ENCODE data around the gene ZNF787. TPM values are rescaled to one million over a fixed set of nuclear protein-coding genes. Genes with fewer than 3 reads are reported as not detected.

The ZNF787 gene
- total and polyA plus RNA-seq, 2 of the 13 experiments (the other 11 are each of a cell fraction or from before 2014, with no cell fraction given) = 15.1 to 42.8 TPM

DNA sequence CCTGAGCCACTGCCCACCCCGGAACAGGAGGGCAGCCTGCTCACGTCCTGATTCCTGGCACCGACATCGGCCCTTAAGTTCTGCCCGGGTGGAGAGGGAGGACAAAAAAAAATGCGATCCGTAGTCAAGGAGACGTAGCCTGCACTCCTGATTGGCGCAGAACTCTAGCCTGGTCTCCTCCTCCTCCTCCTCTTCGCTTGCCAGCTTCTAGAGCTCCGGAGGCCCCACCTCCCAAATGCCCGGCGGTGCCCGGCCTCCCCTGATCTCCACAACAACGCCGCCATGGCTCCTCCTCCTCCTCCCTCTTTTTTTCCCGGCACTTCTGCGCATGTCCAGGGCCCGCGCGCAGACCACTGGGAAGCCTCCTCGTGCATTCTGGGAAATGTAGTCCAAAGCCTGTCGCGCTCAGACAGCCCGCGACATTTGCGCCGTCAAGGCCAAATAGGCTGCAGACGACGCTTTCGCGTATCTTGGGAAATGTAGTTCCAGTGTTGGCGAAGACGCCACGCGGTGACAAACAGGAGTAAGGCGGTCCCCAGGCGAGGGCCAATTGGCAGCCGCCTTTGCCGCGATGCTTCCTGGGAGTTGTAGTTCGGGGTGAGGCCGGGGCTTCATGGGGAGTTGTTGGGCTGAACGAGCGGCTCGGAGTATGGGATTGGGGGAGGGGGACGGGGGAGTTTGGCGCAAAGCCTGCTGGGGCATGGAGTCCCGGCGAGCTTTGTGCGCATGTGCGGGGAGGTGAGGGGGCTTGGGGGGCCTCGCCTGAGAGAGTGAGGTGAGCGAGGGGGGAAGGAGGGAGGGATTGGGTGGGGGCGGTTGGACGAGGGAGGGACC is 19.7 kb upstream of the ZNF787 start, which contains the start of gene ZNF444 (continued):
- TF ChIP-seq, protein P1, sequence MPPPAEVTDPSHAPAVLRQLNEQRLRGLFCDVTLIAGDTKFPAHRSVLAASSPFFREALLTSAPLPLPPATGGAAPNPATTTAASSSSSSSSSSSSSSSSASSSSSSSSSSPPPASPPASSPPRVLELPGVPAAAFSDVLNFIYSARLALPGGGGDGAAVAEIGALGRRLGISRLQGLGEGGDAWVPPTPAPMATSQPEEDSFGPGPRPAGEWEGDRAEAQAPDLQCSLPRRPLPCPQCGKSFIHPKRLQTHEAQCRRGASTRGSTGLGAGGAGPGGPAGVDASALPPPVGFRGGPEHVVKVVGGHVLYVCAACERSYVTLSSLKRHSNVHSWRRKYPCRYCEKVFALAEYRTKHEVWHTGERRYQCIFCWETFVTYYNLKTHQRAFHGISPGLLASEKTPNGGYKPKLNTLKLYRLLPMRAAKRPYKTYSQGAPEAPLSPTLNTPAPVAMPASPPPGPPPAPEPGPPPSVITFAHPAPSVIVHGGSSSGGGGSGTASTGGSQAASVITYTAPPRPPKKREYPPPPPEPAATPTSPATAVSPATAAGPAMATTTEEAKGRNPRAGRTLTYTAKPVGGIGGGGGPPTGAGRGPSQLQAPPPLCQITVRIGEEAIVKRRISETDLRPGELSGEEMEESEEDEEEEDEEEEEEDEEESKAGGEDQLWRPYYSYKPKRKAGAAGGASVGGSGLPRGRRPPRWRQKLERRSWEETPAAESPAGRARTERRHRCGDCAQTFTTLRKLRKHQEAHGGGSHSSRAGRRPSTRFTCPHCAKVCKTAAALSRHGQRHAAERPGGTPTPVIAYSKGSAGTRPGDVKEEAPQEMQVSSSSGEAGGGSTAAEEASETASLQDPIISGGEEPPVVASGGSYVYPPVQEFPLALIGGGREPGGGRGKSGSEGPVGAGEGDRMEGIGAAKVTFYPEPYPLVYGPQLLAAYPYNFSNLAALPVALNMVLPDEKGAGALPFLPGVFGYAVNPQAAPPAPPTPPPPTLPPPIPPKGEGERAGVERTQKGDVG (CRISPR knock-in tag; IDR thresholded peaks at IDR 0.05; ENCODE audit: borderline replicate concordance) = no peak
- TF ChIP-seq, protein P2, sequence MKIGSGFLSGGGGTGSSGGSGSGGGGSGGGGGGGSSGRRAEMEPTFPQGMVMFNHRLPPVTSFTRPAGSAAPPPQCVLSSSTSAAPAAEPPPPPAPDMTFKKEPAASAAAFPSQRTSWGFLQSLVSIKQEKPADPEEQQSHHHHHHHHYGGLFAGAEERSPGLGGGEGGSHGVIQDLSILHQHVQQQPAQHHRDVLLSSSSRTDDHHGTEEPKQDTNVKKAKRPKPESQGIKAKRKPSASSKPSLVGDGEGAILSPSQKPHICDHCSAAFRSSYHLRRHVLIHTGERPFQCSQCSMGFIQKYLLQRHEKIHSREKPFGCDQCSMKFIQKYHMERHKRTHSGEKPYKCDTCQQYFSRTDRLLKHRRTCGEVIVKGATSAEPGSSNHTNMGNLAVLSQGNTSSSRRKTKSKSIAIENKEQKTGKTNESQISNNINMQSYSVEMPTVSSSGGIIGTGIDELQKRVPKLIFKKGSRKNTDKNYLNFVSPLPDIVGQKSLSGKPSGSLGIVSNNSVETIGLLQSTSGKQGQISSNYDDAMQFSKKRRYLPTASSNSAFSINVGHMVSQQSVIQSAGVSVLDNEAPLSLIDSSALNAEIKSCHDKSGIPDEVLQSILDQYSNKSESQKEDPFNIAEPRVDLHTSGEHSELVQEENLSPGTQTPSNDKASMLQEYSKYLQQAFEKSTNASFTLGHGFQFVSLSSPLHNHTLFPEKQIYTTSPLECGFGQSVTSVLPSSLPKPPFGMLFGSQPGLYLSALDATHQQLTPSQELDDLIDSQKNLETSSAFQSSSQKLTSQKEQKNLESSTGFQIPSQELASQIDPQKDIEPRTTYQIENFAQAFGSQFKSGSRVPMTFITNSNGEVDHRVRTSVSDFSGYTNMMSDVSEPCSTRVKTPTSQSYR (CRISPR knock-in tag; IDR thresholded peaks at IDR 0.05; ENCODE audit: borderline replicate concordance) = no peak
- no peak for TF ChIP-seq FOSL1 (CRISPR knock-in tag; IDR thresholded peaks at IDR 0.05; ENCODE audit: borderline replicate concordance)
- no peak for TF ChIP-seq NR3C1 (CRISPR knock-in tag; IDR thresholded peaks at IDR 0.05)
- peak; percentile 19; the same call in 1 of the 2 replicates for TF ChIP-seq TAF1 (CRISPR knock-in tag; IDR thresholded peaks at IDR 0.05)
- TF ChIP-seq EED (CRISPR knock-in tag; IDR thresholded peaks at IDR 0.05) = no peak
- TF ChIP-seq MZF1 (CRISPR knock-in tag; IDR thresholded peaks at IDR 0.05; ENCODE audit: borderline replicate concordance) = no peak
- TF ChIP-seq, protein P3, sequence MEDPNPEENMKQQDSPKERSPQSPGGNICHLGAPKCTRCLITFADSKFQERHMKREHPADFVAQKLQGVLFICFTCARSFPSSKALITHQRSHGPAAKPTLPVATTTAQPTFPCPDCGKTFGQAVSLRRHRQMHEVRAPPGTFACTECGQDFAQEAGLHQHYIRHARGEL (CRISPR knock-in tag; IDR thresholded peaks at IDR 0.05) = no peak; the same call in 1 of the 2 replicates
- TF ChIP-seq ATAD3A (CRISPR knock-in tag; IDR thresholded peaks at IDR 0.05) = no peak
- TF ChIP-seq ZMYM3 (CRISPR knock-in tag; IDR thresholded peaks at IDR 0.05) = no peak
- no peak for TF ChIP-seq ZNF24 (IDR thresholded peaks at IDR 0.05)
- 0 out of 2 replicates have a peak, but pooled peaks have one; percentile 41 for TF ChIP-seq ISL2 (CRISPR knock-in tag; IDR thresholded peaks at IDR 0.05)
- TF ChIP-seq, protein P4, sequence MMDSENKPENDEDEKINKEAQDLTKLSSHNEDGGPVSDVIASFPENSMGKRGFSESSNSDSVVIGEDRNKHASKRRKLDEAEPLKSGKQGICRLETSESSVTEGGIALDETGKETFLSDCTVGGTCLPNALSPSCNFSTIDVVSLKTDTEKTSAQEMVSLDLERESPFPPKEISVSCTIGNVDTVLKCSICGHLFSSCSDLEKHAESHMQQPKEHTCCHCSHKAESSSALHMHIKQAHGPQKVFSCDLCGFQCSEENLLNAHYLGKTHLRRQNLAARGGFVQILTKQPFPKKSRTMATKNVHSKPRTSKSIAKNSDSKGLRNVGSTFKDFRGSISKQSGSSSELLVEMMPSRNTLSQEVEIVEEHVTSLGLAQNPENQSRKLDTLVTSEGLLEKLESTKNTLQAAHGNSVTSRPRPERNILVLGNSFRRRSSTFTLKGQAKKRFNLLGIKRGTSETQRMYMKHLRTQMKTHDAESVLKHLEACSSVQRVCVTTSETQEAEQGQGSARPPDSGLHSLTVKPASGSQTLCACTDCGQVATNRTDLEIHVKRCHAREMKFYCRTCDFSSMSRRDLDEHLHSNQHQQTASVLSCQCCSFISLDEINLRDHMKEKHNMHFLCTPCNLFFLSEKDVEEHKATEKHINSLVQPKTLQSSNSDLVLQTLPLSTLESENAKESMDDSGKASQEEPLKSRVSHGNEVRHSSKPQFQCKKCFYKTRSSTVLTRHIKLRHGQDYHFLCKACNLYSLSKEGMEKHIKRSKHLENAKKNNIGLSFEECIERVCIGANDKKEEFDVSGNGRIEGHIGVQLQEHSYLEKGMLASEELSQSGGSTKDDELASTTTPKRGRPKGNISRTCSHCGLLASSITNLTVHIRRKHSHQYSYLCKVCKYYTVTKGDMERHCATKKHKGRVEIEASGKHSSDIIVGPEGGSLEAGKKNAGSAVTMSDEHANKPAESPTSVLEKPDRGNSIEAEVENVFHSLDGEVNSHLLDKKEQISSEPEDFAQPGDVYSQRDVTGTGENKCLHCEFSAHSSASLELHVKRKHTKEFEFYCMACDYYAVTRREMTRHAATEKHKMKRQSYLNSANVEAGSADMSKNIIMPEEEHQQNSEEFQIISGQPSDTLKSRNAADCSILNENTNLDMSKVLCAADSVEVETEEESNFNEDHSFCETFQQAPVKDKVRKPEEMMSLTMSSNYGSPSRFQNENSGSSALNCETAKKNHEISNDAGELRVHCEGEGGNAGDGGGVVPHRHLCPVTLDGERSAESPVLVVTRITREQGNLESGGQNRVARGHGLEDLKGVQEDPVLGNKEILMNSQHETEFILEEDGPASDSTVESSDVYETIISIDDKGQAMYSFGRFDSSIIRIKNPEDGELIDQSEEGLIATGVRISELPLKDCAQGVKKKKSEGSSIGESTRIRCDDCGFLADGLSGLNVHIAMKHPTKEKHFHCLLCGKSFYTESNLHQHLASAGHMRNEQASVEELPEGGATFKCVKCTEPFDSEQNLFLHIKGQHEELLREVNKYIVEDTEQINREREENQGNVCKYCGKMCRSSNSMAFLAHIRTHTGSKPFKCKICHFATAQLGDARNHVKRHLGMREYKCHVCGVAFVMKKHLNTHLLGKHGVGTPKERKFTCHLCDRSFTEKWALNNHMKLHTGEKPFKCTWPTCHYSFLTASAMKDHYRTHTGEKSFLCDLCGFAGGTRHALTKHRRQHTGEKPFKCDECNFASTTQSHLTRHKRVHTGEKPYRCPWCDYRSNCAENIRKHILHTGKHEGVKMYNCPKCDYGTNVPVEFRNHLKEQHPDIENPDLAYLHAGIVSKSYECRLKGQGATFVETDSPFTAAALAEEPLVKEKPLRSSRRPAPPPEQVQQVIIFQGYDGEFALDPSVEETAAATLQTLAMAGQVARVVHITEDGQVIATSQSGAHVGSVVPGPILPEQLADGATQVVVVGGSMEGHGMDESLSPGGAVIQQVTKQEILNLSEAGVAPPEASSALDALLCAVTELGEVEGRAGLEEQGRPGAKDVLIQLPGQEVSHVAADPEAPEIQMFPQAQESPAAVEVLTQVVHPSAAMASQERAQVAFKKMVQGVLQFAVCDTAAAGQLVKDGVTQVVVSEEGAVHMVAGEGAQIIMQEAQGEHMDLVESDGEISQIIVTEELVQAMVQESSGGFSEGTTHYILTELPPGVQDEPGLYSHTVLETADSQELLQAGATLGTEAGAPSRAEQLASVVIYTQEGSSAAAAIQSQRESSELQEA (CRISPR knock-in tag; IDR thresholded peaks at IDR 0.05; ENCODE audit: not compliant biosample characterization) = no peak

Measured in HepG2 (cell line).